Measurements from ENCODE around the gene SLC5A3.

The SLC5A3 gene

GRCh38 chr21:34077888-34078287, 4.5 kb downstream of the SLC5A3 start:
- no peak for DNase-seq (ENCODE audit: low read depth)
- TF ChIP-seq MAX (IDR thresholded peaks at IDR 0.05; ENCODE audit: low read depth, low read length), result no peak
- TF ChIP-seq POLR2A (IDR thresholded peaks at IDR 0.05; ENCODE audit: extremely low read depth, insufficient read length), result no peak
- no peak for TF ChIP-seq CTCF (IDR thresholded peaks at IDR 0.05; ENCODE audit: low read depth, low read length)
- no peak for TF ChIP-seq MYC (IDR thresholded peaks at IDR 0.05; ENCODE audit: low read depth, low read length)
- no peak overlapping the region for H3K4me3 ChIP-seq (ENCODE audit: low read depth, low read length)

GRCh38 chr21:34078915-34079314, 5.5 kb downstream of the SLC5A3 start:
- H3K4me3 ChIP-seq (ENCODE audit: low read depth, low read length), result no peak overlapping the region
- no peak for DNase-seq (ENCODE audit: low read depth)
- TF ChIP-seq CTCF (IDR thresholded peaks at IDR 0.05; ENCODE audit: low read depth, low read length) (no peak), MYC (IDR thresholded peaks at IDR 0.05; ENCODE audit: low read depth, low read length) (no peak), POLR2A (IDR thresholded peaks at IDR 0.05; ENCODE audit: extremely low read depth, insufficient read length) (no peak), MAX (IDR thresholded peaks at IDR 0.05; ENCODE audit: low read depth, low read length) (no peak)

GRCh38 chr21:34080710-34081109, 7.3 kb downstream of the SLC5A3 start:
- DNase-seq (ENCODE audit: low read depth), result no peak
- TF ChIP-seq POLR2A (IDR thresholded peaks at IDR 0.05; ENCODE audit: extremely low read depth, insufficient read length), result no peak
- no peak for TF ChIP-seq CTCF (IDR thresholded peaks at IDR 0.05; ENCODE audit: low read depth, low read length)
- TF ChIP-seq MAX (IDR thresholded peaks at IDR 0.05; ENCODE audit: low read depth, low read length), result no peak
- TF ChIP-seq MYC (IDR thresholded peaks at IDR 0.05; ENCODE audit: low read depth, low read length), result no peak
- H3K4me3 ChIP-seq (ENCODE audit: low read depth, low read length), result no peak overlapping the region

- H3K4me3 ChIP-seq (ENCODE audit: low read depth, low read length), result no peak overlapping the region
- DNase-seq (ENCODE audit: low read depth), result no peak
- TF ChIP-seq MYC (IDR thresholded peaks at IDR 0.05; ENCODE audit: low read depth, low read length) (no peak), POLR2A (IDR thresholded peaks at IDR 0.05; ENCODE audit: extremely low read depth, insufficient read length) (no peak), CTCF (IDR thresholded peaks at IDR 0.05; ENCODE audit: low read depth, low read length) (no peak), MAX (IDR thresholded peaks at IDR 0.05; ENCODE audit: low read depth, low read length) (no peak)
Observed at GRCh38 chr21:34082769-34083168, 9.4 kb downstream of the SLC5A3 start.

- no peak for DNase-seq (ENCODE audit: low read depth)
- no peak overlapping the region for H3K4me3 ChIP-seq (ENCODE audit: low read depth, low read length)
- TF ChIP-seq POLR2A (IDR thresholded peaks at IDR 0.05; ENCODE audit: extremely low read depth, insufficient read length), result no peak
- no peak for TF ChIP-seq MYC (IDR thresholded peaks at IDR 0.05; ENCODE audit: low read depth, low read length)
- TF ChIP-seq MAX (IDR thresholded peaks at IDR 0.05; ENCODE audit: low read depth, low read length), result no peak
- TF ChIP-seq CTCF (IDR thresholded peaks at IDR 0.05; ENCODE audit: low read depth, low read length), result no peak
Observed at GRCh38 chr21:34083357-34083756, 10.0 kb downstream of the SLC5A3 start.

- no peak overlapping the region for H3K4me3 ChIP-seq (ENCODE audit: low read depth, low read length)
- DNase-seq (ENCODE audit: low read depth), result no peak
- TF ChIP-seq CTCF (IDR thresholded peaks at IDR 0.05; ENCODE audit: low read depth, low read length) (no peak), MAX (IDR thresholded peaks at IDR 0.05; ENCODE audit: low read depth, low read length) (no peak), POLR2A (IDR thresholded peaks at IDR 0.05; ENCODE audit: extremely low read depth, insufficient read length) (no peak), MYC (IDR thresholded peaks at IDR 0.05; ENCODE audit: low read depth, low read length) (no peak)
Observed at GRCh38 chr21:34085129-34085528, 11.8 kb downstream of the SLC5A3 start.
